Measurements from ENCODE around the gene PCGF6. TPM values are rescaled to one million over a fixed set of nuclear protein-coding genes. Genes with fewer than 3 reads are reported as not detected.

PCGF6 gene
- total RNA-seq, 2 experiments from 2014 or later, result 12.3 to 16.0 TPM

- Histone ChIP-seq H3K9me2 (ENCODE audit: insufficient read depth, low read length) (no peaks in the 10 kb centered on the region), H3K9me3 (ENCODE audit: low read length) (no peaks in the 10 kb centered on the region), H3K27ac (ENCODE audit: low read depth, low read length, poor library complexity, severe bottlenecking) (no peak overlapping the region), H3K79me2 (ENCODE audit: insufficient read depth, low read depth, low read length) (no peaks in the 10 kb centered on the region), H3K4me2 (ENCODE audit: low read length) (no peak overlapping the region), H3K4me1 (ENCODE audit: insufficient read depth, low read length, poor library complexity, severe bottlenecking) (no peaks in the 10 kb centered on the region), H2AFZ (ENCODE audit: low read length) (no peak overlapping the region), H3K36me3 (ENCODE audit: insufficient read depth, low read length) (no peaks in the 10 kb centered on the region), H4K20me1 (ENCODE audit: insufficient read depth, low read length) (no peaks in the 10 kb centered on the region), H3K4me3 (ENCODE audit: low read depth, low read length, poor library complexity, severe bottlenecking) (no peak overlapping the region)
- intact Hi-C loops (cut with micrococcal nuclease; ENCODE audit: unreplicated experiment), result no loop called here
- ChIA-PET POLR2A (interaction anchor here (0.6 kb wide), 1 partner anchor 383 kb away, joined by 3 read pairs; no protein-coding TSS in a partner anchor), CTCF (ENCODE audit: unreplicated experiment) (no interaction called here)
- DNase-seq (ENCODE audit: low spot score), result no peak
- TF ChIP-seq CTCF (conservative IDR thresholded peaks at IDR 0.05; ENCODE audit: low read length) (no peak), EZH2phosphoT487 (IDR thresholded peaks at IDR 0.05; ENCODE audit: borderline replicate concordance, low read depth, low read length) (no peak)
- BruUV-seq (replicated peaks), result no TSS peak
These were observed 74.6 kb downstream of the PCGF6 start for GRCh38 chr10:103276251-103276895.

DNA sequence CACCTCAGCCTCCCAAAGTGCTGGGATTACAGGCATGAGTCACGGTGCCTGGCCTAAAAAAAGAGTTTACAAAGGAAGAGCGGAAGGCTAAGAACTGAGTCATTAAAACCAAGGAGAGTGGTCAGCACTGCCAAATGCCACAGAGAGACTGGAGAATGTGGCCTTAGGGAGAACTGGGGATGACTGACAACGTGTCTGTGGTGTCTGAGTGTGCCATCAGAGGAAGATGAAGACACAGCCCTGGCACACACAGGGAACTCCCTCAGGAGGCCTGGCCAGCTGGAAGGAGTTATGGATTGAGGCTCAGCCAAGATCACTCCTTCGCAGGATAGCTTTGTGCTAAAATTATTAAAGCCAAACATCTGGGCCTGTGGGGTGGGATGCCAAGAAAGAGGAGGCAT is 77.9 kb downstream of the PCGF6 start:
- Histone ChIP-seq H4K20me1 (ENCODE audit: insufficient read depth, low read length) (no peaks in the 10 kb centered on the region), H3K27ac (ENCODE audit: low read depth, low read length, poor library complexity, severe bottlenecking) (no peak overlapping the region), H3K9me3 (ENCODE audit: low read length) (no peaks in the 10 kb centered on the region), H3K4me3 (ENCODE audit: low read depth, low read length, poor library complexity, severe bottlenecking) (no peak overlapping the region), H3K4me1 (ENCODE audit: insufficient read depth, low read length, poor library complexity, severe bottlenecking) (no peaks in the 10 kb centered on the region), H3K79me2 (ENCODE audit: insufficient read depth, low read depth, low read length) (no peaks in the 10 kb centered on the region), H3K36me3 (ENCODE audit: insufficient read depth, low read length) (no peaks in the 10 kb centered on the region), H3K9me2 (ENCODE audit: insufficient read depth, low read length) (no peaks in the 10 kb centered on the region), H3K4me2 (ENCODE audit: low read length) (no peak overlapping the region), H2AFZ (ENCODE audit: low read length) (no peak overlapping the region)
- intact Hi-C loops (cut with micrococcal nuclease; ENCODE audit: unreplicated experiment), result no loop called here
- ChIA-PET POLR2A (no interaction called here), CTCF (ENCODE audit: unreplicated experiment) (no interaction called here)
- no TSS peak for BruUV-seq (replicated peaks)
- no peak for DNase-seq (ENCODE audit: low spot score)
- TF ChIP-seq EZH2phosphoT487 (IDR thresholded peaks at IDR 0.05; ENCODE audit: borderline replicate concordance, low read depth, low read length) (no peak), CTCF (conservative IDR thresholded peaks at IDR 0.05; ENCODE audit: low read length) (no peak)

GRCh38 chr10:103265717-103266329 is 85.1 kb downstream of the PCGF6 start:
- POLR2A ChIA-PET, result no interaction called here
- H3K79me2 ChIP-seq (ENCODE audit: insufficient read depth, low read depth, low read length), result no peaks in the 10 kb centered on the region
- no peak overlapping the region for H3K27ac ChIP-seq (ENCODE audit: low read depth, low read length, poor library complexity, severe bottlenecking)
- BruUV-seq (replicated peaks), result no TSS peak
- no peaks in the 10 kb centered on the region for H3K9me3 ChIP-seq (ENCODE audit: low read length)
- H3K9me2 ChIP-seq (ENCODE audit: insufficient read depth, low read length), result no peaks in the 10 kb centered on the region
- no peak overlapping the region for H2AFZ ChIP-seq (ENCODE audit: low read length)
- H3K36me3 ChIP-seq (ENCODE audit: insufficient read depth, low read length), result no peaks in the 10 kb centered on the region
- intact Hi-C loops (cut with micrococcal nuclease; ENCODE audit: unreplicated experiment), result no loop called here
- DNase-seq (ENCODE audit: low spot score), result peak; percentile 39
- H3K4me3 ChIP-seq (ENCODE audit: low read depth, low read length, poor library complexity, severe bottlenecking), result no peak overlapping the region
- no peaks in the 10 kb centered on the region for H3K4me1 ChIP-seq (ENCODE audit: insufficient read depth, low read length, poor library complexity, severe bottlenecking)
- H4K20me1 ChIP-seq (ENCODE audit: insufficient read depth, low read length), result no peaks in the 10 kb centered on the region
- no peak for TF ChIP-seq CTCF (conservative IDR thresholded peaks at IDR 0.05; ENCODE audit: low read length)
- no peak for TF ChIP-seq EZH2phosphoT487 (IDR thresholded peaks at IDR 0.05; ENCODE audit: borderline replicate concordance, low read depth, low read length)
- CTCF ChIA-PET (ENCODE audit: unreplicated experiment), result no interaction called here
- no peak overlapping the region for H3K4me2 ChIP-seq (ENCODE audit: low read length)
